Measurements from ENCODE around the gene LYZL1.
"Not testable (repeated sequence)": the region's sequence is repeated elsewhere in the genome, so short reads cannot be mapped to it uniquely, and the experiment has no call there.

Gene LYZL1

DNA sequence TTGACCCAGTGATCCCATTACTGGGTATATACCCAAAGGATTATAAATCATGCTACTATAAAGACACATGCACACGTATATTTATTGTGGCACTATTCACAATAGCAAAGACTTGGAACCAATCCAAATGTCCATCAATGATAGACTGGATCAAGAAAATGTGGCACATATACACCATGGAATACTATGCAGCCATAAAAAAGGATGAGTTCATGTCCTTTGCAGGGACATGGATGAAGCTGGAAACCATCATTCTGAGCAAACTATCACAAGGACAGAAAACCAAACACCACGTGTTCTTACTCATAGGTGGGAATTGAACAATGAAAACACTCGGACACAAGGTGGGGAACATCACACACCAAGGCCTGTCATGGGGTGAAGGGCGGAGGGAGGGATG lies 48.7 kb downstream of the LYZL1 start:
- not testable (repeated sequence) for DNase-seq

- DNase-seq, result no peak
Observed at GRCh38 chr10:29343607-29344038, 54.8 kb downstream of the LYZL1 start.

- DNase-seq, result no peak
Observed at GRCh38 chr10:29344073-29344820, 55.4 kb downstream of the LYZL1 start.

GRCh38 chr10:29345144-29345909 lies 56.5 kb downstream of the LYZL1 start:
- DNase-seq, result no peak

GRCh38 chr10:29345910-29346209 lies 57.0 kb downstream of the LYZL1 start:
- no peak for DNase-seq

DNA sequence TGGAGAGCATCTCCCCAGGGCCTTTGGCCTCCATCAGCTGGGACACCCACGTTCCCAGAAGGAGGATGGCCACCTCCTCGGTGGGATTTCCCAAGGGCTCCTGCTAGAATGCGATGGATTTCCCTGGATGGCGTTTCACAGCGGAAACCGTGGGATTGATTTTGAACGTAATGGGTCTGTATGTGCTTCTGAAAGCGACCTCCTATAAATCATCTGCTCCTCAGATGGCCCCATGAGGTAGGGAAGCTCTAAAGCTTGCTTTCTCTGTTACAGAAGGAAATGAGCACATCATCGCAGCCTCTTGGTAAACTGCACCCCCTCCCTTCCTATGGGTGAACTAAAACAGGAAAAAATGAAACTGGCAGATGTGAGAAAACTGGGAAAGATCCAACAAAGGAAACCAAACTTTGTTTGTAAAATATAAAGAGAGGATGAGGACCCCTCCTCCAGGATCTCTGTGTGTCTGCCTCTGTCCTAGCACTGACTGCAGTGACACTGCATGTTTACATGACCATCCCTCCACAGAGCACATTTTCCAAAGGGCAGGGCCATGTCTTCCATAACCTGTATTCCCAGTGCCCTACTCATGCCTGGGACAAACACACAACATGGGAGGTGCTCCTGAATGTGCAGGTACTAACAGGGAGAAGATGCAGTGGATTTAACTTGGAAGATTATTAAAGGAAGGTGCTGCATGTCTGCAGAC lies 57.6 kb downstream of the LYZL1 start:
- DNase-seq, result no peak

- no peak for DNase-seq
Observed at GRCh38 chr10:29348836-29349235, 60.0 kb downstream of the LYZL1 start.

GRCh38 chr10:29353305-29353704 lies 64.4 kb downstream of the LYZL1 start:
- DNase-seq, result no peak

DNA sequence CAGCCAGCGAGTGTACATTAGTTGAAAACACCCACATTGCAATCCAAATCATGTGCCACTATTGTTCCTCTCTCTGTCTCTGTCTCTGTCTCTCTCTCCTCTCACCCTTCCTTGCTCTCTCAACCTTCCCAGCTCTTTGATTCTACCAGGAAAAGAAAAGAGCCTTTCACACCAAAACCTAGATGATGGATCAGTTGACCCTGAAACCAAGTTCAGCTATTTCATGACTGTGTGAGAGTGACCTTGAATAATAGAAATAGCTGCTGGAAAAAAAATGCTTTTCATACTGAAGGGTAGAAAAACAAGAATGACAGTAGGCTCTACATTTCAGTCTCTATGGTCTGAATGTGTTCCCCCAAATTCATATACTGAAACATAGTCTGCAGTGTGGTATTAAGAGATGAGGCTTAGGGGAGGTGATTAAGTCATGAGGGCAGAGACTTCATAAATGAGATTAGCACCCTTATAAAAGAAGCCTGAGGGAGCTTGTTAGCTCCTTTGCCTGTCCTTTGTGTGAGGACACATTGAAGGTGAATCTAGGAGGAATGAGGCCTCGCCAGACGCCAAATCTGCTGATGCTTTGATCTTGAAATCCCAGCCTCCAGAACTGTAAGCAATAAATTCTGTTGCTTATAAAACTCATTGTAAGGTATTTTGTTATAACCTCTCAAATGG lies 65.2 kb downstream of the LYZL1 start:
- no peak for DNase-seq

GRCh38 chr10:29355411-29355991 lies 66.6 kb downstream of the LYZL1 start:
- no peak for DNase-seq

GRCh38 chr10:29356931-29357330 lies 68.1 kb downstream of the LYZL1 start:
- no peak for DNase-seq

DNA sequence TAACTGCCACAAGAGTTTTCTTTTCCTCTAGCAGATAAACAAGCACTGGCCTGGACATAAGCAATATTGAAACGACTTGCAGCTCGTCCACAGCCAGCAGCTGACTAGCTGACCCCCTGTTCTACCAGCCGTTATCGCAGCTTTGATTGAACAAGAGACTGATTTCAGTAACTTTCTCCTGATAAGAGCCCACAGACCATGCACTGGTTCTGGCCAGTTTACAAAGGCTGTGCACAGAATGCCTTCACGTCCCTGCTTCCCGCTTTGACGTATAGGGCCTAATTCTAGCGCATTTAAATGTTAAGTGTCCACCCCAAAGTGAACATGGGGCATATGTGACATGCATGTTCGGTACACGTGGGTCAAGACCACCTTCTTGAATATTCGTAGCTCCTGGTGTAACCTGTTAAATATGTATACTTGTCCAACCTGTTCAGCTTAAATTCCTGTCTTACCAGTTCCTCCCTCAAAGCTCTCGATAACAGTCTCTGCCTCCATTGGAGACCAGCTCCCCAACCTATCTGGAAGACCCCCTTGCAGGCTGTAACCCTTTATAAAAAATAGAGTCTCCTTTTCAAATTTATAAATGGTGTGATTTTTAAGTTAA lies 69.2 kb downstream of the LYZL1 start:
- DNase-seq, result no peak

- DNase-seq, result not testable (repeated sequence)
Observed at GRCh38 chr10:29360215-29360853, 71.5 kb downstream of the LYZL1 start.
